Measurements from ENCODE around the gene DCAF7.

GRCh38 chr17:63634163-63634562 lies 83.9 kb downstream of the DCAF7 start:
- TF ChIP-seq CTCF (conservative IDR thresholded peaks at IDR 0.05) (no peak), ZFX (IDR thresholded peaks at IDR 0.05) (no peak)
